Common myeloid progenitor, CD34-positive (primary cell): ENCODE results near the gene MMP8.

ENCODE experiments used
- CTCF ChIA-PET: fragments of 350-600 bp; sonication (Branson Sonifier 250); formaldehyde crosslinking; loops from one replicate; lab custom pipeline; 2021; ENCODE audit warnings: antibody characterized with exemption; lab: Charles Lee
- POLR2A ChIA-PET: fragments of 350-600 bp; sonication (Branson Sonifier 250); formaldehyde crosslinking; loops from one replicate; lab custom pipeline; 2021; ENCODE audit warnings: antibody characterized with exemption; lab: Charles Lee
- DNase-seq, 3 donors: peaks; one replicate each; pipeline versions ENCODE4 v3.0.0 to v3.0.0-alpha.2; 2013
- H3K27ac ChIP-seq, 2 experiments: 1 replicate in 1 of 2; 2 replicates in 1 of 2; pipeline ENCODE4 v1.7.0; 2013; ENCODE audit warnings: inconsistent platforms in 2 of 2, low read length in 2 of 2, mild to moderate bottlenecking in 2 of 2, low read depth in 1 of 2, moderate library complexity in 1 of 2; ENCODE audit not compliant: severe bottlenecking in 2 of 2, insufficient read depth in 1 of 2, poor library complexity in 1 of 2
- H3K27me3 ChIP-seq, 5 experiments: replicated peaks in 2 of 5; 1 replicate in 3 of 5; 2 replicates in 2 of 5; pipeline versions ENCODE4 v1.6.1 to v1.7.0; 2013; ENCODE audit warnings: low read length in 4 of 5, mild to moderate bottlenecking in 2 of 5, moderate library complexity in 2 of 5, inconsistent platforms in 1 of 5; ENCODE audit not compliant: insufficient read depth in 5 of 5, control insufficient read depth in 4 of 5
- H3K36me3 ChIP-seq, 4 experiments: 1 replicate in 2 of 4; 2 replicates in 2 of 4; pipeline versions ENCODE4 v1.6.1 to v1.7.0; 2013; ENCODE audit warnings: low read length in 3 of 4, control low read depth in 1 of 4, mild to moderate bottlenecking in 1 of 4; ENCODE audit not compliant: control insufficient read depth in 4 of 4, insufficient read depth in 4 of 4
- H3K4me1 ChIP-seq, 4 experiments: 1 replicate in 3 of 4; 2 replicates in 1 of 4; pipeline versions ENCODE4 v1.6.1 to v1.7.1; 2013; ENCODE audit warnings: low read length in 3 of 4, mild to moderate bottlenecking in 3 of 4, control low read depth in 1 of 4, inconsistent platforms in 1 of 4, moderate library complexity in 1 of 4; ENCODE audit not compliant: control insufficient read depth in 4 of 4, insufficient read depth in 4 of 4; ENCODE audit errors: control extremely low read depth in 1 of 4
- H3K4me3 ChIP-seq, 7 experiments: 1 replicate in 4 of 7; 2 replicates in 3 of 7; pipeline versions ENCODE4 v1.5.1 to v1.7.0; 2013; ENCODE audit warnings: mild to moderate bottlenecking in 7 of 7, low read length in 6 of 7, moderate library complexity in 6 of 7, inconsistent platforms in 2 of 7, low read depth in 2 of 7, control low read depth in 1 of 7; ENCODE audit not compliant: insufficient read depth in 4 of 7, control insufficient read depth in 1 of 7; ENCODE audit errors: extremely low read depth in 1 of 7
- H3K9me3 ChIP-seq, 5 experiments: 1 replicate in 4 of 5; 2 replicates in 1 of 5; pipeline versions ENCODE4 v1.6.1 to v1.7.1; 2013; ENCODE audit warnings: low read length in 4 of 5, mild to moderate bottlenecking in 2 of 5, inconsistent platforms in 1 of 5, low read depth in 1 of 5, moderate library complexity in 1 of 5; ENCODE audit not compliant: control insufficient read depth in 4 of 5, insufficient read depth in 2 of 5; ENCODE audit errors: control extremely low read depth in 1 of 5
- WGBS: methylation state at CpG from one replicate; pipeline ENCODE4 v1.1.5; 2013; ENCODE audit not compliant: insufficient coverage; 5-methylcytosine and 5-hydroxymethylcytosine counted together

The MMP8 gene

DNA sequence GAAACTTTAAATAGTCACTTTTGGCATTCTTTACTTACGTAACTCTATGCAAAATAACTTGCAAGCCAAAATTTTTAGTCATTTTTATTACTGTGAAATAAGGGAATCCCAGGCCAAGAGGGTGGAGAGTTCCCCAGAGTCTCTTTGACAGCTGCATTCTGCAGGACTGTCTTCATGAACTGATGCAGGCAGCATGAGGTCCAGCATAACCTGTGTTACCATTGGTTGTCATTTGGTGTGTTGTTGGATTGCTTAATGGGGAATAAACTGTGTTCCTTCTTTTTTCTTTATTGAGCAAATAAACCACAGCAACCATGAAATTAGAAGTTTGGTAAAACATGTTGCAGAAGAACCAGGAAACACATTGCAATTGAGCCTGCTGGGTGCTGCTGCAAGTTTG lies 43.8 kb downstream of the MMP8 start:
- POLR2A ChIA-PET, result no interaction called here

DNA sequence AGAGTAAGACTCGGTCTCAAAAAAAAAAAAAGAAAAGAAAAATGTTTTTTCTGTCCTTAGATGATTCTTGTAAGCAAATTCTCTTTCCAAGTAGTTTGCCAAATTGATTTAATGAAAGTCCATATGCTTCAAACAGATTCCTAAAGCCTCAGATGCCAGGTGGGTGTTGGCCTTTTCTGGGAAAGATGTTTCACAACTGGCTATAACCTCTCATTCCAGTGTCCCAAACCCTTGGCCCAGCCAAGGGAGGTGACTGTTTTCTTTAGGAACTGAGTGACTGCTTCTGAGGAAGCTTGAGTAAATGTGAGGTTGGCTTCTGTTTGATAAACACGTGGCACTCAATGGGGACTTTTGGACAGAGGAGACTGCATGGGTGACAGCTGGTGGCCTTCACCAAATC lies 46.7 kb downstream of the MMP8 start:
- CTCF ChIA-PET, result interaction anchor here (0.6 kb wide), 1 partner anchor 848 kb away, joined by 3 read pairs; no protein-coding TSS in a partner anchor
- POLR2A ChIA-PET, result no interaction called here
- Histone ChIP-seq H3K4me3 (no peak overlapping the region), H3K4me1 (no peaks in the 10 kb centered on the region), H3K27ac (no peak overlapping the region), H3K36me3 (no peaks in the 10 kb centered on the region), H3K27me3 (no peaks in the 10 kb centered on the region), H3K9me3 (no peaks in the 10 kb centered on the region)
- no peak for DNase-seq
- WGBS, result 86% methylated on average over 1 of the region's 2 CpGs

More for the DNA sequence above, 43.8 kb downstream of the MMP8 start:
- no peaks in the 10 kb centered on the region for H3K36me3 ChIP-seq
- no peaks in the 10 kb centered on the region for H3K27me3 ChIP-seq
- DNase-seq, result peak in 2 of 3 donors; percentile 47 to 49
- H3K27ac ChIP-seq, result no peak overlapping the region
- no peaks in the 10 kb centered on the region for H3K4me1 ChIP-seq
- CTCF ChIA-PET, result no interaction called here
- no peak overlapping the region for H3K4me3 ChIP-seq
- 100% methylated on average over 1 of the region's 1 CpG for WGBS
- H3K9me3 ChIP-seq, result peaks cover 0 to 4% (median 0%) of the 10 kb centered on the region in 5 experiments

DNA sequence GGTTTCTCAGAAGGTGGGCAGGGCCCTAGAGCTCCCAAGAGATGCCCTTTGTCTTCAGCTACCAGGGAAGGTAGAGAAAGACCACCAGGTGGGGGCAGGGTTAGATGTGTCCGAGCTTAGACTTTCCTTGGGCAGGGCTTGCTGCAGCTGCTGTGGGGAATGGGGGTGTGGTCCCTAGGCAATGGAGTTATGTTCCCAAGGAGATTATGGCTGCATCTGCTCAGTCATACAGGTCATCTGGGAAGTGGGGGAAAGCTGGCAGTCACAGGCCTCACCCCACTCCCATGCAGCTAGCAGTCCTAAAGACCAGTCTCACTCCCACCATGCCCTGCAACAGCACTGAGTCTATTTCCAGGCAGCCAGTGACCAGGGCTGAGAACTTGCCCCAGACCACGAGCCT lies 48.7 kb downstream of the MMP8 start:
- Histone ChIP-seq H3K36me3 (no peaks in the 10 kb centered on the region), H3K9me3 (no peaks in the 10 kb centered on the region), H3K4me1 (no peaks in the 10 kb centered on the region), H3K27ac (no peak overlapping the region), H3K27me3 (no peaks in the 10 kb centered on the region), H3K4me3 (no peak overlapping the region)
- DNase-seq, result no peak
- WGBS, result 94% methylated on average over 2 of the region's 2 CpGs
- ChIA-PET CTCF (no interaction called here), POLR2A (no interaction called here)

- Histone ChIP-seq H3K36me3 (no peaks in the 10 kb centered on the region), H3K4me1 (no peaks in the 10 kb centered on the region), H3K4me3 (no peak overlapping the region), H3K27ac (no peak overlapping the region), H3K9me3 (no peaks in the 10 kb centered on the region), H3K27me3 (no peaks in the 10 kb centered on the region)
- no peak for DNase-seq
- ChIA-PET POLR2A (no interaction called here), CTCF (interaction anchor here (1.6 kb wide), 1 partner anchor 56 kb away, joined by 5 read pairs; no protein-coding TSS in a partner anchor)
- WGBS, result no CpG with 5 or more reads among the region's 3 CpGs
Observed at GRCh38 chr11:102669664-102670063, 55.1 kb downstream of the MMP8 start.

- Histone ChIP-seq H3K4me3 (no peak overlapping the region), H3K4me1 (no peaks in the 10 kb centered on the region), H3K27me3 (no peaks in the 10 kb centered on the region), H3K36me3 (no peaks in the 10 kb centered on the region), H3K9me3 (no peaks in the 10 kb centered on the region), H3K27ac (no peak overlapping the region)
- DNase-seq, result peak; percentile 41 to 56 (median 53)
- ChIA-PET CTCF (interaction anchor here (0.7 to 2.9 kb wide), 14 partner anchors 10 to 806 kb away, joined by 3 to 12 read pairs (median 5); no protein-coding TSS in a partner anchor), POLR2A (no interaction called here)
- 14% methylated on average over 2 of the region's 4 CpGs for WGBS
Observed at GRCh38 chr11:102666331-102666957, 58.3 kb downstream of the MMP8 start.

GRCh38 chr11:102664001-102664752 lies 60.6 kb downstream of the MMP8 start:
- H3K27me3 ChIP-seq, result no peaks in the 10 kb centered on the region
- 81% methylated on average over 8 of the region's 13 CpGs for WGBS
- H3K9me3 ChIP-seq, result no peaks in the 10 kb centered on the region
- H3K27ac ChIP-seq, result no peak overlapping the region
- peak; percentile 13 to 36 (median 28) for DNase-seq
- POLR2A ChIA-PET, result no interaction called here
- H3K4me1 ChIP-seq, result no peaks in the 10 kb centered on the region
- CTCF ChIA-PET, result interaction anchor here (0.6 to 2.9 kb wide), 5 partner anchors 50 to 804 kb away, joined by 3 to 11 read pairs (median 3); no protein-coding TSS in a partner anchor
- no peaks in the 10 kb centered on the region for H3K36me3 ChIP-seq
- no peak overlapping the region for H3K4me3 ChIP-seq

- ChIA-PET POLR2A (no interaction called here), CTCF (no interaction called here)
- Histone ChIP-seq H3K4me3 (no peak overlapping the region), H3K4me1 (no peaks in the 10 kb centered on the region), H3K36me3 (no peaks in the 10 kb centered on the region), H3K27ac (no peak overlapping the region), H3K27me3 (no peaks in the 10 kb centered on the region), H3K9me3 (no peaks in the 10 kb centered on the region)
- DNase-seq, result no peak
Observed at GRCh38 chr11:102662607-102663006, 62.1 kb downstream of the MMP8 start.
